MM.1S (cell line): ENCODE data around the gene PGAP1.

Experiments
- CTCF ChIP-seq: fragments of 300-600 bp; sonication (generic); IDR thresholded peaks from 2 replicates; pipeline ENCODE4 v1.5.1; 2016; ENCODE audit warnings: antibody characterized with exemption, low read length, mixed read lengths
- EZH2 ChIP-seq: fragments of 300-600 bp; sonication (generic); optimal IDR thresholded peaks from 2 replicates; pipeline ENCODE3; 2017; ENCODE audit warnings: low read depth, mild to moderate bottlenecking, antibody characterized with exemption, low read length, mixed read lengths

- TF ChIP-seq CTCF (no peak), EZH2 (no peak)
Observed at GRCh38 chr2:196962325-196962724, 35.8 kb upstream of the PGAP1 start.
